Fibroblast of pulmonary artery (primary cell): ENCODE measurements around the gene CNTNAP2.

Experiments
- DNase-seq: peaks from one replicate; pipeline ENCODE4 v3.0.0-alpha.2; 2010; ENCODE audit warnings: low read depth
- H3K4me3 ChIP-seq: replicated peaks from 2 replicates; pipeline ENCODE4 v1.5.1; 2011; ENCODE audit warnings: low read depth, mild to moderate bottlenecking, control low read depth, low read length, moderate library complexity
- CTCF ChIP-seq: IDR thresholded peaks from 2 replicates; pipeline ENCODE4 v1.5.1; 2011; ENCODE audit warnings: mild to moderate bottlenecking, control low read depth, low read length, inconsistent platforms; ENCODE audit errors: missing control alignments

Gene CNTNAP2

GRCh38 chr7:147804032-147804431 lies 1687.4 kb downstream of the CNTNAP2 start:
- DNase-seq = no peak
- TF ChIP-seq CTCF = no peak
- no peak overlapping the region for H3K4me3 ChIP-seq

- H3K4me3 ChIP-seq = no peak overlapping the region
- DNase-seq = no peak
- TF ChIP-seq CTCF = peak; percentile 4
Measured at GRCh38 chr7:147805996-147806576, 1689.5 kb downstream of the CNTNAP2 start.

GRCh38 chr7:147809786-147810185 lies 1693.2 kb downstream of the CNTNAP2 start:
- H3K4me3 ChIP-seq = no peak overlapping the region
- DNase-seq = peak; percentile 2
- no peak for TF ChIP-seq CTCF

- no peak for TF ChIP-seq CTCF
- no peak overlapping the region for H3K4me3 ChIP-seq
- DNase-seq = no peak
Measured at GRCh38 chr7:147810269-147810668, 1693.7 kb downstream of the CNTNAP2 start.

- no peak for TF ChIP-seq CTCF
- DNase-seq = no peak
- H3K4me3 ChIP-seq = no peak overlapping the region
Measured at GRCh38 chr7:147811923-147812322, 1695.3 kb downstream of the CNTNAP2 start.

GRCh38 chr7:147813316-147813715 lies 1696.7 kb downstream of the CNTNAP2 start:
- TF ChIP-seq CTCF = no peak
- no peak overlapping the region for H3K4me3 ChIP-seq
- DNase-seq = no peak

- TF ChIP-seq CTCF = no peak
- DNase-seq = no peak
- no peak overlapping the region for H3K4me3 ChIP-seq
Measured at GRCh38 chr7:147818317-147818716, 1701.7 kb downstream of the CNTNAP2 start.
